SU-DHL-6 (cell line): ENCODE measurements around the gene SAPCD1.

Experiments used
- H2AFZ ChIP-seq: fragments of 200-600 bp; sonication (generic); 2 replicates; pipeline ENCODE4 v1.6.1; 2014; ENCODE audit warnings: low read depth, mild to moderate bottlenecking, moderate library complexity, mixed read lengths, antibody characterized with exemption, low read length; ENCODE audit not compliant: severe bottlenecking
- H3F3A ChIP-seq: fragments of 200-600 bp; shearing (Covaris generic); 2 replicates; pipeline ENCODE4 v1.6.0; 2016; ENCODE audit warnings: antibody characterized with exemption, mild to moderate bottlenecking; ENCODE audit not compliant: insufficient read depth
- H3K27ac ChIP-seq: fragments of 200-600 bp; sonication (generic); 2 replicates; pipeline ENCODE4 v1.5.1; 2016; ENCODE audit warnings: low read depth, mild to moderate bottlenecking, low read length, moderate library complexity, mixed read lengths
- H3K27me3 ChIP-seq: fragments of 200-600 bp; sonication (generic), shearing (Covaris generic); 2 replicates; pipeline ENCODE4 v1.6.0; 2014; ENCODE audit warnings: mild to moderate bottlenecking, low read length
- H3K36me3 ChIP-seq: fragments of 200-600 bp; sonication (generic); 2 replicates; pipeline ENCODE4 v1.6.1; 2014; ENCODE audit warnings: mild to moderate bottlenecking, low read length, mixed read lengths
- H3K4me2 ChIP-seq: fragments of 300-600, 200-600 bp; shearing (Covaris generic), sonication (generic); 2 replicates; pipeline ENCODE4 v1.6.0; 2014; ENCODE audit warnings: low read length, low read depth, mild to moderate bottlenecking; ENCODE audit not compliant: poor library complexity, severe bottlenecking
- H3K4me3 ChIP-seq: fragments of 200-600 bp; sonication (generic); 2 replicates; pipeline ENCODE4 v1.5.1; 2014; ENCODE audit warnings: antibody characterized with exemption, low read length, mild to moderate bottlenecking, mixed read lengths; ENCODE audit not compliant: insufficient read depth, poor library complexity, severe bottlenecking
- H3K79me2 ChIP-seq: fragments of 200-600 bp; sonication (generic); 2 replicates; pipeline ENCODE4 v1.6.1; 2014; ENCODE audit warnings: mild to moderate bottlenecking, low read length, moderate library complexity; ENCODE audit not compliant: insufficient read depth
- H3K9ac ChIP-seq: fragments of 200-600 bp; sonication (generic); 2 replicates; pipeline ENCODE4 v1.7.0; 2014; ENCODE audit warnings: mild to moderate bottlenecking, low read length
- H3K9me2 ChIP-seq: fragments of 200-600 bp; sonication (generic); replicated peaks from 2 replicates; pipeline ENCODE4 v1.6.1; 2014; ENCODE audit warnings: low read length; ENCODE audit not compliant: insufficient read depth
- H3K9me3 ChIP-seq: fragments of 200-600 bp; sonication (generic); 2 replicates; pipeline ENCODE4 v1.6.1; 2014; ENCODE audit warnings: low read length, mixed read lengths; ENCODE audit not compliant: insufficient read depth
- H4K20me1 ChIP-seq: fragments of 200-600 bp; sonication (generic); 2 replicates; pipeline ENCODE4 v1.6.1; 2014; ENCODE audit warnings: low read depth, mild to moderate bottlenecking, antibody characterized with exemption, low read length, moderate library complexity, mixed read lengths
- EZH2phosphoT487 ChIP-seq: fragments of 200-600 bp; sonication (generic), shearing (Covaris generic); conservative IDR thresholded peaks from 2 replicates; pipeline ENCODE4 v1.6.1; 2018; ENCODE audit warnings: mild to moderate bottlenecking, antibody characterized with exemption, low read length, moderate library complexity, mixed read lengths
- TF ChIP-seq, protein P1 (sequence below): fragments of 200-600 bp; sonication (generic); IDR thresholded peaks from one replicate; pipeline ENCODE4 v1.5.1; 2017; ENCODE audit warnings: antibody characterized with exemption, mild to moderate bottlenecking, low read length, moderate library complexity; ENCODE audit not compliant: insufficient read depth, poor library complexity, severe bottlenecking

The SAPCD1 gene

GRCh38 chr6:31730631-31731086 is 31.8 kb upstream of the SAPCD1 start:
- H4K20me1 ChIP-seq = no peaks in the 10 kb centered on the region
- H3K27me3 ChIP-seq = no peaks in the 10 kb centered on the region
- no peak overlapping the region for H3K4me2 ChIP-seq
- H3K9me2 ChIP-seq = no peaks in the 10 kb centered on the region
- H3K9ac ChIP-seq = no peak overlapping the region
- TF ChIP-seq, protein P1, sequence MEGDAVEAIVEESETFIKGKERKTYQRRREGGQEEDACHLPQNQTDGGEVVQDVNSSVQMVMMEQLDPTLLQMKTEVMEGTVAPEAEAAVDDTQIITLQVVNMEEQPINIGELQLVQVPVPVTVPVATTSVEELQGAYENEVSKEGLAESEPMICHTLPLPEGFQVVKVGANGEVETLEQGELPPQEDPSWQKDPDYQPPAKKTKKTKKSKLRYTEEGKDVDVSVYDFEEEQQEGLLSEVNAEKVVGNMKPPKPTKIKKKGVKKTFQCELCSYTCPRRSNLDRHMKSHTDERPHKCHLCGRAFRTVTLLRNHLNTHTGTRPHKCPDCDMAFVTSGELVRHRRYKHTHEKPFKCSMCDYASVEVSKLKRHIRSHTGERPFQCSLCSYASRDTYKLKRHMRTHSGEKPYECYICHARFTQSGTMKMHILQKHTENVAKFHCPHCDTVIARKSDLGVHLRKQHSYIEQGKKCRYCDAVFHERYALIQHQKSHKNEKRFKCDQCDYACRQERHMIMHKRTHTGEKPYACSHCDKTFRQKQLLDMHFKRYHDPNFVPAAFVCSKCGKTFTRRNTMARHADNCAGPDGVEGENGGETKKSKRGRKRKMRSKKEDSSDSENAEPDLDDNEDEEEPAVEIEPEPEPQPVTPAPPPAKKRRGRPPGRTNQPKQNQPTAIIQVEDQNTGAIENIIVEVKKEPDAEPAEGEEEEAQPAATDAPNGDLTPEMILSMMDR = no peak
- TF ChIP-seq EZH2phosphoT487 = no peak
- H3K27ac ChIP-seq = peak overlapping the region; percentile 6; the same call in 1 of the 2 replicates
- H3K9me3 ChIP-seq = no peaks in the 10 kb centered on the region
- H3K4me3 ChIP-seq = no peak overlapping the region
- no peak overlapping the region for H2AFZ ChIP-seq
- H3F3A ChIP-seq = peaks cover 30% of the 10 kb centered on the region
- peaks cover 17% of the 10 kb centered on the region for H3K79me2 ChIP-seq
- peaks cover 18% of the 10 kb centered on the region; the same call in 1 of the 2 replicates for H3K36me3 ChIP-seq

DNA sequence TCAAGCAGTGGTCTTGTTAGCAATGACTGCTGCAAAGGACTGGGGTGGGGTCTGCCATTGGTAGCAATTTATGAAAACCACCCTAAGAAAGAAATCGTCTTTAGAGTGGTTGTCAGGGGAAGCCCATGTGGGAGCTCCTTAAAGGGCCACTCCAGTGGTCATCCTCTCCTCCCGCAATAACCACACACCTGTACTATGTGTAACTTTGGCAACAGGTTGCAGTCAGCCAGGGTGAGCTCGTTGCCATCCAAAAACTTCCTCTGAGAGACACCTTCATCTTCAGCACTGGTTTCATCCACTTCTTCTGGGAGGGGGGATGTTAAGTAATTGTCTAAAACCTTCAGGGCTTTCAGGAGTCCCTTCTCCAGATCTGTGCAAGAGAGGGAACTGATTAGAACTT is 30.4 kb upstream of the SAPCD1 start:
- Histone ChIP-seq H3K79me2 (peaks cover 31% of the 10 kb centered on the region), H3K36me3 (peaks cover 18% of the 10 kb centered on the region; the same call in 1 of the 2 replicates), H4K20me1 (no peaks in the 10 kb centered on the region)

GRCh38 chr6:31733734-31734133 is 28.7 kb upstream of the SAPCD1 start:
- Histone ChIP-seq H3K79me2 (peaks cover 31% of the 10 kb centered on the region), H3K27me3 (no peaks in the 10 kb centered on the region), H3K36me3 (peaks cover 18% of the 10 kb centered on the region; the same call in 1 of the 2 replicates), H3K4me3 (no peak overlapping the region), H2AFZ (no peak overlapping the region), H4K20me1 (no peaks in the 10 kb centered on the region), H3K27ac (peak overlapping the region; percentile 95; the same call in 1 of the 2 replicates), H3K9ac (0 out of 2 replicates have a peak overlapping the region, but pooled peaks have one; percentile 90), H3F3A (peaks cover 45% of the 10 kb centered on the region), H3K9me3 (no peaks in the 10 kb centered on the region), H3K9me2 (no peaks in the 10 kb centered on the region), H3K4me2 (peak overlapping the region; percentile 64)
- TF ChIP-seq, protein P1 = no peak

More for the DNA sequence above, 30.4 kb upstream of the SAPCD1 start:
- H3K9ac ChIP-seq = no peak overlapping the region
- TF ChIP-seq, protein P1 = no peak
- no peak for TF ChIP-seq EZH2phosphoT487
- peak overlapping the region; percentile 2; the same call in 1 of the 2 replicates for H3K27ac ChIP-seq
- no peaks in the 10 kb centered on the region for H3K27me3 ChIP-seq
- H3K4me3 ChIP-seq = no peak overlapping the region
- H2AFZ ChIP-seq = no peak overlapping the region
- H3K9me2 ChIP-seq = no peaks in the 10 kb centered on the region
- no peak overlapping the region for H3K4me2 ChIP-seq
- peaks cover 32% of the 10 kb centered on the region for H3F3A ChIP-seq
- H3K9me3 ChIP-seq = no peaks in the 10 kb centered on the region
